Neural progenitor cell (in vitro differentiated cells): ENCODE results near the gene HIRA.

ENCODE experiments used
- EZH2phosphoT487 ChIP-seq: fragments of 200-600 bp; sonication (generic); IDR thresholded peaks from 2 replicates; pipeline ENCODE4 v1.6.1; 2017; ENCODE audit warnings: antibody characterized with exemption
- TF ChIP-seq, protein P1 (sequence below): fragments of 200-600 bp; sonication (generic); IDR thresholded peaks from 2 replicates; pipeline ENCODE4 v1.5.1; 2017; ENCODE audit warnings: antibody characterized with exemption, mild to moderate bottlenecking

DNA sequence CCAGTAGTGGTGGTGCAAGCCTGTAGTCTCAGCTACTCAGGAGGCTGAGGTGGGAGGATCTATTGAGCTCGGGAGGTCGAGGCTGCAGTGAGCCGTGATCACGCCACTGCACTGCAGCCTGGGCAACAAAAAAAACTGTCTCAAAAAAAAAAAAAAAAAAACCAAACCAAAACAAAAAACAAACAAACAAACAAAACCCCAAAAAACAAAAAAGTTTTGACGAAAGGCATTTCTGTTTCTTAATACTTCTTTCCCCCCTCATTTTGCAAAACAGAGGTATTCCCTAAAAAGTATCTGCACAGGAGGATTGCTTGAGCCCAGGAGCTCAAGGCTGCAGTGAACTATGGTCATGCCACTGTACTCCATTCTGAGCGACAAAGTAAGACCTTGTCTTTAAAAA is 11.2 kb downstream of the HIRA start:
- TF ChIP-seq, protein P1, sequence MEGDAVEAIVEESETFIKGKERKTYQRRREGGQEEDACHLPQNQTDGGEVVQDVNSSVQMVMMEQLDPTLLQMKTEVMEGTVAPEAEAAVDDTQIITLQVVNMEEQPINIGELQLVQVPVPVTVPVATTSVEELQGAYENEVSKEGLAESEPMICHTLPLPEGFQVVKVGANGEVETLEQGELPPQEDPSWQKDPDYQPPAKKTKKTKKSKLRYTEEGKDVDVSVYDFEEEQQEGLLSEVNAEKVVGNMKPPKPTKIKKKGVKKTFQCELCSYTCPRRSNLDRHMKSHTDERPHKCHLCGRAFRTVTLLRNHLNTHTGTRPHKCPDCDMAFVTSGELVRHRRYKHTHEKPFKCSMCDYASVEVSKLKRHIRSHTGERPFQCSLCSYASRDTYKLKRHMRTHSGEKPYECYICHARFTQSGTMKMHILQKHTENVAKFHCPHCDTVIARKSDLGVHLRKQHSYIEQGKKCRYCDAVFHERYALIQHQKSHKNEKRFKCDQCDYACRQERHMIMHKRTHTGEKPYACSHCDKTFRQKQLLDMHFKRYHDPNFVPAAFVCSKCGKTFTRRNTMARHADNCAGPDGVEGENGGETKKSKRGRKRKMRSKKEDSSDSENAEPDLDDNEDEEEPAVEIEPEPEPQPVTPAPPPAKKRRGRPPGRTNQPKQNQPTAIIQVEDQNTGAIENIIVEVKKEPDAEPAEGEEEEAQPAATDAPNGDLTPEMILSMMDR = no peak
- TF ChIP-seq EZH2phosphoT487 = no peak
